Right lung (tissue), 5 donors: ENCODE results near the gene SNPH. TPM values are rescaled to one million over a fixed set of nuclear protein-coding genes. Genes with fewer than 3 reads are reported as not detected.

Experiments
- DNase-seq, 2 donors: peaks; one replicate each; pipeline ENCODE4 v3.0.0-alpha.2; 2013
- polyA plus RNA-seq, 5 donors: library from polyadenylated mRNA; unstranded; fragments of 120-200 nt; gene quantifications; one replicate each; pipeline versions ENCODE4 v1.2.1 to v1.2.3, GENCODE V29; 2013; ENCODE audit warnings: inconsistent platforms in 1 of 5, low replicate concordance in 1 of 5; ENCODE audit not compliant: insufficient read length in 5 of 5, insufficient read depth in 1 of 5

SNPH gene
- polyA plus RNA-seq, 5 donors = 1.5 to 3.4 (median 2.2) TPM

GRCh38 chr20:1255675-1256074 lies 10.4 kb upstream of the SNPH start:
- no peak for DNase-seq

DNA sequence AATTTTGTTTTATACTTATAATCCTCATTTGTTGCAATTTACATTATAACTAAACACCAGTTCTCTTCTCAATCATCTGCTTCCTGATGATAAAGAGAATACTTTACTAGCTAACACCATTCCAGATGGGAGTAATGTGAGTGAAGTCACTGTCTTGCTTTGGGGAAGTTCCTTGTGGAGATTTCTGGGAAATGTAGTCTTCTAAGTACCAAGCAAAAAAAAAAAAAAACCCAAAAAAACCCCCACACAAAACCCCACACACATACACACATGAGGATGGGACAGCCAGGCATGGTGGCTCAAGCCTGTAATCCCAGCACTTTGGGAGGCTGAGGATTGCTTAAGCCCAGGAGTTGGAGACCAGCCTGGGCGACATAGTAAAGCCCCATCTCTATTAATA lies 2.2 kb upstream of the SNPH start:
- no peak for DNase-seq

DNA sequence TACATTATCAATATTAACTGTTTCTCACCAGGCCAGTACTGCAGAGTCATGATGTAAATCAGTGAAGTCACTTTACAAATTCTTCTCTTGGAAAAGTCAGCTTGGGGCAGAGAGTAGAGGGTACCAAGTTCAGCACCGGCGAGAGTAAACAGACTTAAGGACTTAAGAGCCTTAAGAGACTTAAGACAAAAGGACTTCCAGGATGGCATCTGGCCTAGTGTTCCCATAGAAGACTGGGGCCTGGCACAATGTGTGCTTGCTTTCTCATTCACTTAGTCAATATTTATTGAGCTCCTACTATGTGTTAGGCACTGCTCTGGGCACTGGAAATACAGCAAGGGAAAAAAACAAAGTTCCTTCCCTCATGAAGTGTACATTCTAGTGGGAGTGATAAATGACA lies 1.4 kb upstream of the SNPH start:
- DNase-seq = no peak

DNA sequence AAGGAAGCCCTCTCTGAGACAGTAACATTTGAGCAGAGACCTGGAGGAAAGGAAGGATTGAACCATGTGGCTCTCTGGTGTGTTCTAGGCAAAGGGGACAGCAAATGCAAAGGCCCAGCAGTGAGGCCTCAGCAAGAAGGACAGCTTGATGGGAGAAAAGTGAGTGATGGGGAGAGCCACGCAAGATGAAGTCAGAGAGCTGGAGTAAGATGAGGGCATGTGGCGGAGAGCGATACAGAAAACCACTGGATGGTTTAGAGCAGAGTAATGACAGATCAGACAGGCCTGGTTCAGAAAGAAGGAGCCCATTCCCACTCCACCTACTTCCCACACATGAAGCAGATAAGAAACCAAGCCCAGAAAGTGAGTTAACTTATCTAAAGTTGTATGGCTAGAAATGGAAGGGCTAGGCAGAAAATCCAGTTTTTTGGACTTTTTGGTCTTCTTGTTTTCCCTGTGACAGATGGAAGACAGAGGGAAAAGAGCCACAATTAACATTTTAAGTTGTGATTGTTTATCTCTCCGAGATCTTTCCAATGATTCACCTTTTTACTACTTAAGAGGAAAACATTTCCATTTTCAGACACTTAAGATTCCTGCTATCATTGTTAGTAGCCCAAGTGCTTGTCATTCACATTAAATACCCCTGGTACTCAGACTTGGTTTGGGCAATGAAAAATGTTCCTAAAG lies 723 bp upstream of the SNPH start:
- no peak for DNase-seq

- no peak for DNase-seq
Measured at GRCh38 chr20:1265916-1266166, 253 bp upstream of the SNPH start.

DNA sequence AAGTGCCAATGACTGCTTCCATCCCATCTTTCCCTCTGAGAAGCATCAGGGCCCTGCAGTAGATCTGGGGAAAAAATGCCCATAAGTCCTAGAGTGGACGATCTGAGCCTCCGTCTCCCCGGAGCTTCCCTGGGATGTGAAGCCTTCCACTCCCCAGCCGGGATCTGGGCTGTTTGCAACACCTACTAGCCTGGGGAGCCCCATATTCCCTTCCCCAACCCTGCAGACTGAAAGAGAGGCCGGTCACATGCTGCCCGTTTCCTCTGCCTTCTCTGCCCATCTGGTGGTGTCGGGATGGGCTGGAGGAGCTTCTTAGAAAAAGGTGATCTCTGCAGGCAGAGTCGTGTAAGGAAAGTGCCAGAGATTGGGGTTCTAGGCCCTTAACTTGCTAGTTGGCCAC lies 1.1 kb downstream of the SNPH start:
- DNase-seq = no peak

DNA sequence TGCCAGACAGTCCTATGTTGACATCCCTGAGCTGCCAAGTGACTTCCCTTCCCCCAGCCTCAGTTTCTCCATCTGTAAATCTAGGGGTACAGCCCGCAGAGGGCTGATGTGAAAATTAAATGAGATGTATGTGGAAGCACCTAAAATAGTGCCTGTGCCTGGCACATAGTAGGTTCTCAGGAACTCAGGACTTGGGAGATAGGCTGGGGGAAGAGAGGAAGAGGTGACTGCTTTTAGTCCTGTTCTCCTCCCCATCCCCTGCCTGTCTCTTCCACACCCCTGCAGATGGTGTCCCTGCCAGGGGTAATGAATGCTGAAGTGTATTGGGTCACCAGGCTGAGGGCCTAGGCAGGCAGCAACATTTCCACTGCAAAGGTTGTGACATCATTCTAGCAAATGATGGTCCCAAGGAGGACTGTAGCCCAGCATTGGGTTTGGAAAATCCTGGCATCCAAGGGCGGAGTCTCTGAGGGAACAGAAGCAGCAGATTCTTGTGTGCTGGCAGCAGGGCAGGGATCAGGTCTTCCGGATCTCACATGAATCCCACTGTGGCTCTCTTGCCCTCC lies 1.8 kb downstream of the SNPH start:
- no peak for DNase-seq

GRCh38 chr20:1269235-1269634 lies 3.1 kb downstream of the SNPH start:
- no peak for DNase-seq

DNA sequence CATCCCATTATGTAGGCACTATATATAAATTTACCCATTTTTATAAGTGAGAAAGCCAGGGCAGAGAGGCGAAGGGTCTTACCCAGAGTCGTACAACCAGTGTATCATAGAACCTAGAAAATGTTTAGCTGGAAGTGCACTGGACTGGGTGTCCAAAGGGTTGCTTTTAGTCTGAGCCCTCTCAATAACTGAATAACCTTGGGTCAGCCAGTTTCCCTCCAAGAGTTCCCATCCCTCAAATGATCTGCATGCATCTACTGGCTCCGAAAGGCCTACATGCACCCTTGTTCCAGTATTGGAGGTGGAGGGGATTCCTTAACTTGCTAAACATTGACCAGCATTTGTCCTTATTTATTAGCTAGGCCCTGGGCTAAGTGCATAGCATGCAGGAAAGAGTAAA lies 3.8 kb downstream of the SNPH start:
- no peak for DNase-seq

GRCh38 chr20:1272368-1273100 lies 6.4 kb downstream of the SNPH start:
- DNase-seq = no peak

GRCh38 chr20:1273366-1273765 lies 7.3 kb downstream of the SNPH start:
- no peak for DNase-seq

GRCh38 chr20:1274485-1275311 lies 8.6 kb downstream of the SNPH start:
- DNase-seq = no peak

DNA sequence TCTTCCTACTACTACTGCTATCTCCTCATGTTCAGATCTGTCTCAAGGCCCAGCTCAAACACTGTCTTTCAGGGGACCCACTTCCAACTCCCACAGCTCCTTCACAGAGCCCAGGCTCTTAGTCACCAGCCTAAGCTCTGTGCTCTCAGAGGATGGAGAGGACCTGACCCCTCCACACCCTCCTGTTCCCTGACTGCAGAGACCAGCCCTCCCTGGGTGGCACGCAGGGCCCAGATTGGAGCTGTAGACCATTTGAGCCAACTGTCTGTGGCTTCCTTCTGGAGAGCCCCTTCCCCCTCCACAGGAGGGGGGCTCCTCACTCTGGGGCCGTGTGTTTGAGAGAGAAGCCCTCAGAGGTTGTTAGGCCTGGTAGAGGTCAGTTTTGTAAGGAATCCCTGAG lies 9.8 kb downstream of the SNPH start:
- DNase-seq = no peak

DNA sequence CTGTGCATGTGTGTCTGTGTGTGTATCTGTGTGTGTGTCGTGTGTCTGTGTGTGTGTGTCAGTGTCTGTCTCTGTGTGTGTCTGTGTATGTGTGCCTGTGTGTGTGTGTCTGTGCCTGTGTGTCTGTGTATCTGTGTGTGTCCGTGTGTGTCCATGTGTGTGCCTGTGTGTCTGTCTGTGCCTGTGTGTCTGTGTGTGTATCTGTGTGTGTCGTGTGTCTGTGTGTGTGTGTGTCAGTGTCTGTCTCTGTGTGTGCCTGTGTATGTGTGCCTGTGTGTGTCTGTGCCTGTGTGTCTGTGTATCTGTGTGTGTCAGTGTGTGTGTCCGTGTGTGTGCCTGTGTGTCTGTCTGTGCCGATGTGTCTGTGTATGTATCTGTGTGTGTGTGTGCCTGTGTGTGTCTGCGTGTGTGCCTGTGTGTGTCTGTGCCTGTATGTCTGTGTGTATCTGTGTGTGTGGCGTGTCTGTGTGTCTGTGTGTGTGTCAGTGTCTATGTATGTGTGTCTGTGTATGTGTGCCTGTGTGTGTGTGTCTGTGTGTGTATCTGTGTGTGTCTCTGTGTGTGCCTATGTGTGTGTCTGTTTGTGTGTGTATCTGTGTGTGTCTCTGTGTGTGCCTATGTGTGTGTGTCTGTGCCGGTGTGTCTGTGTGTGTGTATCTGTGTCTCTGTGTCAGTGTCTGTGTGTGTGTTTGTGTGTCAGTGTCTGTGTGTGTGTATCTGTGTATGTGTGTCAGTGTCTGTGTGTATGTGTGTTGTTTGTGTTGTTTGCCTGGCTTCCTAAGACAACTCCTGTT lies 11.6 kb downstream of the SNPH start:
- DNase-seq = no peak

GRCh38 chr20:1278993-1279392 lies 12.9 kb downstream of the SNPH start:
- DNase-seq = no peak

DNA sequence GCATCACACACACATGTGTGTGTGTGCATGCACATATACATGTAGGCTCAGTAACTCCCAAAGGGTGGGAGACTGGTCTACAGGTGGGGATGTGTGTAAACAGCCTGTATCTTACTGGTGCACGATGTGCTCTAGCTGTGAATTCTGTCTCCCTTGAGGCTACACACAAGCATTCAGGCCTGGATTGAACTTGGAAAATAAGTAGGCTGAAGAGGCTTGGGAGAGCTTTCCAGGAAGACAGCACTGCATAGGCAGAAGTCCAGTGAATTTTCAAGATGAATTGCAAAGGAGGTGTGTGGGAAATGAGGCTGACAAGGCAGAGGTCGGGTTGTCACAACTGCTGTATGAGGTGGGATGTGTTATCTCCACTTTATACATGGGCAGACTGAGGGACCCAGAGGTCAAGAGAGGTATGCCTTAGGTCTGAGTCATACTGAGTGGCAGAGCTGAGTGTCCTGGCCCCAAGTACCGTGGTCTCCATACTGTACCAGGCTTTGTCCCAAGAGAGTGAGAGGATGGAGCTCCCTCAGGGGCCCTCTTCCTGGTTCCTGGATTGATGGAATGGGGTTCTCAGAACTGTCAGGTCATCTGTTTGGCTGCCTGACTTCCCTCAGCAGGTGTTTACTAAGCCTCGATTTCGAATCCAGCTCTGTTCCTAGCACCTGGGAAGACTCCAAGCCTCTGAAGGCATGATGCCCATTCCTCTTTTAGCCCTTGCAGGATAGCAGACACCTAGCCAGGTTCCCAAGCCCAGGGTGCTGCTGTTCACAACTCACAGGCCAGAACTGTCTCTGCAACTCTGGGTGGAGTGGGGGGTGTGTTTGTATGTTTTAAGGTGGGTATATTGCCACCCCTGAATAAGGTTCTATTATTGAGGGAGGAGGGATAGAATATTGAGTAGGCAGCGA lies 14.4 kb downstream of the SNPH start:
- no peak for DNase-seq

DNA sequence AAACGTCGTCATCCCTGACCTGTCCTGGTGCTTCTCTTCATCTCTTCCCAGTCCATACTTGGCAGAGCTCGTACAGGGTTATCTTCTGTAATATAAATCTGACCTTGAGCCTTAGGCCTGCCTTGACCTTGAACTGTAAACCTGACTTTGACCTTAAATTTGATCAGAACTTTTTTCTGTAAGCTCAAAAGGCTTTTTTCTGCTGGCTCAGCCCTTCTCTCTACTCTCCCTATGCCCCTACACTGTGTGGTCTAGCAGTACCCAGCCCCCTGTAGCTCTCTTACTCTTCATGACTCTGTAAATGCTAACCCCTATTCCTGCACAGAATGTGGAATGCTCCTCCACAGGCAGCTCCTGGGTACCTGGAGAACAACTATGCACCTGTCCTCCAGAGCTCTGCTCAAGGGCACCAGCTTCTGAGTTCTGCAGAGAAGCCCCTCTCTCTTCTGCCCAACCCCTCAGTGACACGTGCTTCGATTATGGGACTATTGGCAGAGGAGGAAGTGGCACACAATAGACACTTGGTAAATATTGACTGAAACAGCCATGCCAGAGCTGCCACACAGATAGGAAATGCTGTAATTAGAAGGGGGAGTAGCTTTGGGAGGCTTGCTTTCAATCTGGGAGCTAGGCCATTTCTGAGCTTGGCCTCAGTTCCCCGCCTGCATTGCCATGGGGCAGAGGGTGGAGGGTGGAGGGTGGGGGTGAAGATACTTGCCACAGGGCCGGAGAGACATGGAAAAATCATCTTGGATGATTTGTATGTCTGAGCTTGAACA lies 15.4 kb downstream of the SNPH start:
- DNase-seq = no peak

DNA sequence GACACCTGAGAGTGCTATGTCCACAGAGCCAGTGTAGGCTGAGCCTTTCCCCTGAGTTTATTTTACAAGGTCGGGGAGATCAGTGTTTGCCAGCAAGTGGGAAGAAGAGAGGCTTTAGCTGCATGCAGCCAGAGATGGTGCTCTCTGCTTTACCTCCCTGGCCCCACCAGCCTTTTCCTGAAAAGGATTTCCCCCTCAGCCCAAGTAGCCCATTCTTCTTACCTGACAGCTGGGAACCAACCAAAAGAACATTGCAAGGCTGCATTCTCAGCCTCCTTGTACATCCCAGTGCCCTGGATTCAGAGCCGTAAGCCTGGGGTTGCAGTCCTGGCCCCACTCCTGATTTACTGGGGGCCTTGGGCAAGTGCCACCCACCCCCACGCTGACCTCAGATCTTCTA lies 16.9 kb downstream of the SNPH start:
- DNase-seq = no peak

DNA sequence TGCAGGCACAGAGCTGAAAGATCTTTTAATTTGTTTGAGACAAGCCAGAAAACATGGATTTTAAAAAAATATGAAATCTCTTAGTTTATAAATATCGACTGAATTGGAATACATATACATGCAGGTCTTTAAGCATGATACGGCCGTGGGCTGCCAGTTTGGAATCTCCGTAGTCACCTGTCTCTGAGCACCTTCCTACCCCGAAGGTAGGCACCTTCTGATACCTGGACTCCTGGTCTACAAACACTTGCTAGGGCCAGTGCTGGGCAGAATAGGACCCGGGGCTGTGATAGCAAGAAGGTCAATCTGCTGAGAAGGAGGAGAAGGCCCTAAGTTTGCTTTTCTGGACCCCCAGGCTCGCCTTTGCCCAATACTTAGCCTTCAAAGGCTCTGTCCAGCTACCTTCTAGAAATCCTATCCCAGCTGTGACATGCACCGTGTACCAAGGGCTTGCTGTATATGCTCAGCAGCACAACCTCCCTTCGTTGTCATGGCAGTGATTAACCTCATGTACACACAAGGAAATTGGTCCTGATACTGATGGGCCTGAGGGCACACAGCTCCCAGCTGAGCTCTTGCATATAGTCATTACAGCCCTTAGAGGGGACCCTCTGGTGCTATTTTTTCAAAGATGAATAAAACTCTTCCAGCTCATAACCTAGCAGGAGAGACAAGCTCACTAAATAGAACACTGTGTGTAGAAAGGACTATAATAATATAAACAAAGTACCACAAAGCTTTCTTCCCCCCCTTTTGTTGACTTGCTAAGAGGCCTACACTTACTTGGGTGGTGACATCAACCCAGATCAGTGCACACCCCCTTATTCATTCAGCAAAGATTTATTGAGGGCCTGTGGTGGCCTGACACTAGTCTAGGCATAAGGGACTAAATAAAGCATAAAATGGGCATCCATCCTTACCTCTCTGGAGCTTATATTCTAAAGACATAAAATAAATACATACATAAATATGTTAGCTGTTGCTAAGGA lies 17.7 kb downstream of the SNPH start:
- DNase-seq = no peak
